DMS 273 (cell line): ENCODE data around the gene TTC36.
"Not testable (repeated sequence)": the region's sequence is repeated elsewhere in the genome, so short reads cannot be mapped to it uniquely, and the experiment has no call there.

ENCODE experiments used
- DNase-seq: peaks from one replicate; lab custom pipeline; 2025; ENCODE audit not compliant: unreplicated experiment; lab: John Stamatoyannopoulos, UW

Gene TTC36

DNA sequence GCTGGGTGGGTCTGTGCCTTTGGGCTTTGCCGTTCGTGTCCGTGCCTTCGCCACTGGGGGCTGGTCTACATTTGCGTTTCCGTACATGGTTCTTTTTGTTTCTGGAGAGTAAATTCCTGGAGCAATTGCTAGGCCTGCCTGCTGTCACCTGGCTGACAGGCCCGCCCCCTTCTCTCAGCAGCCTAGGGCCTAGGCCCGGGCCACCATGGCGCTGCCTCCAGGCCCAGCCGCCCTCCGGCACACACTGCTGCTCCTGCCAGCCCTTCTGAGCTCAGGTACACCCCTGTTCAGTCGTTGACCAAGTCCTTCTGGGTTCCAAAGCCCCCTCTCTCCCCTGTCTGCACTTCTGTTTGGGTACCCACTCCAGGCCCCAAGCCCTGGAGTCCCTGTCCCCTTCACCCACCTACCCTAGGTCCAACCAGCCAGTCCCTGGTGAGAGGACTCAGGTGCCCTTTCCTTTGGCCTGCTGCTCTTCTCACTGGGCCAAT lies 4.4 kb downstream of the TTC36 start:
- no peak for DNase-seq

DNA sequence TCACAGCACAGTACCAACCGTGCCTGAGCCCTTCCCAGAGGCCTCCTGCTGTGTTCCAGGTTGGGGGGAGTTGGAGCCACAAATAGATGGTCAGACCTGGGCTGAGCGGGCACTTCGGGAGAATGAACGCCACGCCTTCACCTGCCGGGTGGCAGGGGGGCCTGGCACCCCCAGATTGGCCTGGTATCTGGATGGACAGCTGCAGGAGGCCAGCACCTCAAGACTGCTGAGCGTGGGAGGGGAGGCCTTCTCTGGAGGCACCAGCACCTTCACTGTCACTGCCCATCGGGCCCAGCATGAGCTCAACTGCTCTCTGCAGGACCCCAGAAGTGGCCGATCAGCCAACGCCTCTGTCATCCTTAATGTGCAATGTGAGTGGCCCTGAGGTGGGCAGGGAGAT lies 4.8 kb downstream of the TTC36 start:
- DNase-seq: no peak

DNA sequence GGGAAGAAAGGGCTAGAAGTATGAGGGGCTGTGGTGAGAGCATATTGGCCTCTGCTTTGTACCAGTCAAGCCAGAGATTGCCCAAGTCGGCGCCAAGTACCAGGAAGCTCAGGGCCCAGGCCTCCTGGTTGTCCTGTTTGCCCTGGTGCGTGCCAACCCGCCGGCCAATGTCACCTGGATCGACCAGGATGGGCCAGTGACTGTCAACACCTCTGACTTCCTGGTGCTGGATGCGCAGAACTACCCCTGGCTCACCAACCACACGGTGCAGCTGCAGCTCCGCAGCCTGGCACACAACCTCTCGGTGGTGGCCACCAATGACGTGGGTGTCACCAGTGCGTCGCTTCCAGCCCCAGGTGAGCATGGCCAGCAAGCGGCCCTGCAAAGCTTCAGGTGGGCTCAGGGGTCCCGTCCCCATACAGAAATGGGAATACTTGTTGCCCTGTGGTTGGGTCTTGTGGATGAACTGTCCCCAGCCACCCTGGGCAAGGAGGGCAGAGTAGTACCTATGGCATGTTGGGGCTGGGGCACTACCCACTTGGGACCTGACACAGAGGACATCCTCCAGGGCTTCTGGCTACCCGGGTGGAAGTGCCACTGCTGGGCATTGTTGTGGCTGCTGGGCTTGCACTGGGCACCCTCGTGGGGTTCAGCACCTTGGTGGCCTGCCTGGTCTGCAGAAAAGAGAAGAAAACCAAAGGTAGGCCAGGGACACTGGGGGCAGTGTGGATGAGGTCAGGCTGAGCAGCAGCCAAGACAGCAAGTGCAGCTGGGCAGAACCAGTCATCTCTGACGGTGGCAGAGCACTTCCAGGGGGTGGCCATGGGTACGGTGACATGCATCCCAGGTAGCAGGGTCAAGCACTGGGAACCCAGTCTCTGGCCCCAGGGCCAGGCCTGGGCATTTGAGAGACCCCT lies 5.8 kb downstream of the TTC36 start:
- no peak for DNase-seq

DNA sequence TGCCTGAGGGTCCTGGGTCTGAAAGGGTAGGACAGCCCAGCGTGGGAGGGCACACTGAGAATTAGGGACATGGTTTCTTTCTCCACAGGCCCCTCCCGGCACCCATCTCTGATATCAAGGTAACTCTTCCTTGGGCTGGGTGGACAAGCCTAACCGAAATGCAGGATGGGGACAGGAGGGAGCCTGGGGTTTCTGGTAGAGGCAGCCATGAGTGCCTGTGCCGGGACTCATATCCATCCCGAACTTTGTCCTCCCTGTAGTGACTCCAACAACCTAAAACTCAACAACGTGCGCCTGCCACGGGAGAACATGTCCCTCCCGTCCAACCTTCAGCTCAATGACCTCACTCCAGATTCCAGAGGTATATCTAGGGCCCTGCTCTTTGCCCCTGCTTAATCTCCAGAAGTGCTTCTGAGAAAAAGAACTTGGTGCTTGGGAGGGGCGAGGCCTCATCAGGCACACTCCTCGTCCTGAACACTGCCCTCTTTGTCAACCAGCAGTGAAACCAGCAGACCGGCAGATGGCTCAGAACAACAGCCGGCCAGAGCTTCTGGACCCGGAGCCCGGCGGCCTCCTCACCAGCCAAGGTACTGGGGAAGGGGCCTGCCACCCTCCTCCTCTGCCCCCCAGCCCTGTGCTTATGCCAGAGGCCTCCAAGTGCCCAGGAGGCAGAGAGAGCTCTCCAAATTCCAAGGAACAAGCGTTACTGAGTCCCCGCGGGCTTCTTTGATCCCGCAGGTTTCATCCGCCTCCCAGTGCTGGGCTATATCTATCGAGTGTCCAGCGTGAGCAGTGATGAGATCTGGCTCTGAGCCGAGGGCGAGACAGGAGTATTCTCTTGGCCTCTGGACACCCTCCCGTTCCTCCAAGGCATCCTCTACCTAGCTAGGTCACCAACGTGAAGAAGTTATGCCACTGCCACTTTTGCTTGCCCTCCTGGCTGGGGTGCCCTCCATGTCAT lies 6.8 kb downstream of the TTC36 start:
- DNase-seq: peak; percentile 39

DNA sequence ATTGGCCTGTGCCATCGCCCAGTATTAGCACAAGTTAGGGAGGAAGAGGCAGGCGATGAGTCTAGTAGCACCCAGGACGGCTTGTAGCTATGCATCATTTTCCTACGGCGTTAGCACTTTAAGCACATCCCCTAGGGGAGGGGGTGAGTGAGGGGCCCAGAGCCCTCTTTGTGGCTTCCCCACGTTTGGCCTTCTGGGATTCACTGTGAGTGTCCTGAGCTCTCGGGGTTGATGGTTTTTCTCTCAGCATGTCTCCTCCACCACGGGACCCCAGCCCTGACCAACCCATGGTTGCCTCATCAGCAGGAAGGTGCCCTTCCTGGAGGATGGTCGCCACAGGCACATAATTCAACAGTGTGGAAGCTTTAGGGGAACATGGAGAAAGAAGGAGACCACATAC lies 8.0 kb downstream of the TTC36 start:
- DNase-seq: no peak

DNA sequence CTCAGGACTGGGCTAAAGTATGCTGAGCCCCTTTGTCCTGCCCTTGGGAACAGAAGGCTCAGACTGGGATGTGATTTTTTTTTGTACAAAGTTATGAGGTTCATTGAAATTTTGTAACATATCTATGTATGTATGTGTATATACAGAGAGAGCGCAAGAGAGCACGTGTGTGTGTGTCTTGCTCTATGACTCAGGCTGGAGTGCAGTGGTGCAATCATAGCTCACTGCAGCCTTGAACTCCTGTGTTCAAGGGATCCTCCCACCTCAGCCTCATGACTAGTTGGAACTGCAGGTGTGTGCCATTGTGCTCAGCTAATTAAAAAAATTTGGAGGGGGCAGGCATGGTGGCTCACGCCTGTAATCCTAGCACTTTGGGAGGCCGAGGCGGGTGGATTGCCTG lies 9.5 kb downstream of the TTC36 start:
- DNase-seq: no peak

DNA sequence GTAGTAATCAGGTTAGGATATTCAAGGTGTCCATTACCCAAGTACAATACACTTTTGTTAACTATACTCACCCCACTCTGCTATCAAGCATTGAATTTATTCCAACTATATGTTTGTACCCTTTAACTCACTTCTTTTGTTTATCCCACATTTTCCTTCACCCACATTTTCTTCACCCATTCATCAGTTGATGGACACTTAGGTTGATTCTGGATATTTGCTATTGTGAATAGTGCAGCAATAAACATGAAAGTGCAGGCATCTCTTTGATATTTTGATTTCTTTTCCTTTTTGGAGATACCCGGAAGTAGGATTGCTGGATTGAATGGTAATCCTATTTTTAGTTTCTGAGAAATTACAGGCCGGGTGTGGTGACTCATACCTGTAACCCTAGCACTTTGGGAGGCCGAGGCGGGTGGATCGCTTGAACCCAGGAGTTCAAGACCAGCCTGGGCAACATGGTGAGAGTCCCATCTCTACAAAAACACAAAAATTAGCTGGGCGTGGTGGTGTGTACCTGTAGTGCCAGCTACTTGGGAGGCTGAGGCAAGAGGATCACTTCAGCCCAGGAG lies 10.2 kb downstream of the TTC36 start:
- no peak for DNase-seq

DNA sequence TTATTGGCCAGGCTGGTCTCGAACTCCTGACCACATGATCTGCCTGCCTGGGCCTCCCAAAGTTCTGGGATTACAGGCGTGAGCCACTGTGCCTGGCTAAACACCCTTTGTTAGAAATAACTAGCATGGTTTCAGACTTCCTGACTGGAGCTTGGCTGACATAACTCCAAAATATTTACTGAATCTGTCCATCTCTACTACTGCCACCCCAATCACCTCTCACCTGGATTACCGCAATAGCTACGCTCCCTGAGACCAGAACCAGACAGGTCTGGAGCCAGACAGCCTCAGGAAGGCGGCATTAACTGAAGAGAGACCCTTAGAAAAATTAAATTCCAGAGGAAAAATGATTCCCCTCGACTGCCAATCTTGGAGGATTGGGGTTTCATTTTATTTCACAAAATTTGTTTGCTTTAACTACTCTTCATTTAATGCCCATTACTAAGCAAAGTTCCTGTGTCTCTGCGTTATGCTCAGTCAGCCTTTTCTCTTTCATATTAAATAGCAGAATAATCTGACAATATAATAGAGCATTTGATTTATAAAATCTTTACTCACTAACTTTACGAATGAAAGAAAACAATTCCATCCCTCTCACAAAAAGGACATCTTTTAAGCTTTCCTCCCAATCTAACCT lies 16.9 kb downstream of the TTC36 start:
- DNase-seq: no peak

DNA sequence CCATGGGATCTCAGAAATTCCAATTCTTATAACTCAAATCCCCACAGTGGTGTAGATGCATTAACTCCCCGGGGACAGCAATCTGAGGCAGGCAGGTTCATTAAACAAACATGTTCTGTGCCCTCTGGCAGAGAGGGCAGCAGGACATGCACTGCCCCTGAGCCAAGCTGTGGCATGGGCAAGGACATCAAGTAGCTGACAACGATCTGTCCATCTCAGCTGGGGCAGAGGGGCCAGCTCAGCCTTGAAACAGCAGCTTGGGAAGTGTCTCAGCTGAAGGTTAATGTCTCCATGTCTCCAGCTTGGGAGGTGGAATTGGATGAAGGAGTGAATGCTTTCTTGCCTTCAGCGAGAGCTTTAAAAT lies 17.4 kb downstream of the TTC36 start:
- no peak for DNase-seq

DNA sequence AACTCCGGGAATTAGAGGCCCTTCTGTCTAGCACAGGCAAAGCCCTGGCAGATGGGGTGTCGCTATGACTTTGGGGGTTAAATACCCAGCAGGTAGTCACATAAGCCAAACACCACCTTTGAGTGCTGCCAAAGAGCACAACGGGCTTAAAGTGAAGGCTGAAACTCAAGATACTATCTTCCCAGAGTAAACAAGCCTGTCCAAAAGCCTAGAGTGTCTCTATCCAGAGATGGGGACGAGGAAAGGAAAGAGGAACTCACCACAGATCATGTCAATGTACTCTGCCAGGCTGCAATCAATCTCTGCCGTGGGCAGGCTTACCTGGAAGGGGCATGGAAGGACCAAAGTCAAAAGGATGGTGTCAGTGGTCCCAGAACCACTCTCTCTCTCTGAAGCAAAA lies 18.3 kb downstream of the TTC36 start:
- no peak for DNase-seq

DNA sequence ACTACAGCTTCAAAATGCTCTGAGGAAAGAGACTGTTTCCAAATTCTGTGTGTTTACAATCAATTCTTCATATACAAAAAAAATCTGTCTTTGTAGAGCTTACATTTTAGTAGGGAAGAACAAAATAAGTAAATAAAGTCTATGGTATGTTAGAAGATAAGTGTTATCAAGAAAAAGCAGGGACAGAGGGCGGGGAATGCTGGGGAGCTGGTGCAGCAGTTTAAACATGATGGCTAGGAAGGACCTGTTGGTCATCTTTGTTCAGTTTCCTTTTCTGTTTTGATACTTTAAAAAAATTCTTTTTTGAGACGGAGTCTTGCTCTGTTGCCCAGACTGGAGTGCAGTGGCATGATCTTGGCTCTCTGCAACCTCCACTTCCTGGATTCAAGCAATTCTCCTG lies 19.9 kb downstream of the TTC36 start:
- DNase-seq: no peak

DNA sequence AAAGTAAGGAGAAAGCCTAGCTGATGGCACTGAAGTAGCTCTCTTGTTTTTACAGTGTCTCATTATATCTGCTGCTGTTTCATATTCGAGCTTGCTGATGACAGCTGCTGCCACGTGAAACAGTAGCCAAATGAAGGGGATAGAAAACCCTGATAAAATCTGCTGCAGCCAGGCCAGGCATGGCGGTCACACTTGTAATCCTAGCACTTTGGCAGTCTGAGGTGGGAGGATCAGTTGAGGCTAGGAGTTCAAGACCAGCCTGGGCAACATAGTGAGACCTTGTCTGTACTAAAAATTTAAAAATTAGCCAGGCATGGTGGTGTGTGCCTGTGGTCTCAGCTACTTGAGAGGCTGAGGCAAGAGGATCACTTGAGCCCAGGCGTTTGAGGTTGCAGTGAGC lies 25.1 kb downstream of the TTC36 start:
- no peak for DNase-seq

DNA sequence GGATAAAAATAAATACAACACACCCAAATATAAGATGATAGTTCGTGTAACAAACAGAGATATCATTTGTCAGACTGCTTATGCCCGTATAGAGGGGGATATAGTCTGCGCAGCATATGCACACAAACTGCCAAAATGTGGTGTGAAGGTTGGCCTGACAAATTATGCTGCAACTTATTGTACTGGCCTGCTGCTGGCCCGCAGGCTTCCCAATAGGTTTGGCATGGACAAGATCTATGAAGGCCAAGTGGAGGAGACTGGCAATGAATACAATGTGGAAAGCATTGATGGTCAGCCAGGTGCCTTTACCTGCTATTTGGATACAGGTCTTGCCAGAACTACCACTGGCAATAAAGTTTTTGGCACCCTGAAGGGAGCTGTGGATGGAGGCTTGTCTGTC lies 33.5 kb downstream of the TTC36 start:
- no peak for DNase-seq

DNA sequence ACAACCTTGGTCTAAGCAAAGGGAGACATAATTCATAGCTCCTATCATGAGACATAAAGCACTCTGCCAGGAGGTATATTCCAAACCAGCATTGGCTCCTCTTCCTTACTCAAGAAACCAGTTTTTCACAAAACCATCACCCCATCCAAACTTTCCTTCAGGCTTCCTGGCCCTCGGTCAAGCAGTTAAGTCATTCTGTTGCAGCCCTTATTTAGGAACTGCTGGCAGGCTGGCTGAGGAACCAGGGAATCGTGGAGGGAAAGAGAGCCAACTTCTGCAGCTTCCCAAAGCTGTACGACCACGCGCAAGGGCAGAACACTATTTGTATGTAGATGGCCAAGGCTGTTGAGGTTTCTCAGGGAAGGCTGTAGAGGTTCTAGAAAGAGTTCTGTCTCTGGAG lies 37.8 kb downstream of the TTC36 start:
- DNase-seq: peak; percentile 8

DNA sequence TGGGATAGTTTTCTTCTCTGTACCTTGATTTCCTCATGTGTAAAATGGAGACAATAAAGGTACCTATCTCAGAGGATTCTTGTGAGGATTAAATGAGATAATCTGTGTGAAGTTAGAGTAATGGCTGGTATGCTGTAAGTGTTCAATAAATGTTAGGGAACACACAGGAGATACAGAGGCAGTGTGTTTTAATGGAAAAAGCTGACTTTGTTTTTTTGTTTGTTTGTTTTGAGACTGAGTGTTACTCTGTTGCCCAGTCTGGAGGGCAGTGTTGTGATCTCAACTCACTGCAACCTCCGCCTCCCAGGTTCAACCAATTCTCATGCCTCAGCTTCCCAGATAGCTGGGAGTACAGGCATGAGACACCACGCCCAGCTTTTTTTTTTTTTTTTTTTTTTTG lies 42.4 kb downstream of the TTC36 start:
- no peak for DNase-seq

DNA sequence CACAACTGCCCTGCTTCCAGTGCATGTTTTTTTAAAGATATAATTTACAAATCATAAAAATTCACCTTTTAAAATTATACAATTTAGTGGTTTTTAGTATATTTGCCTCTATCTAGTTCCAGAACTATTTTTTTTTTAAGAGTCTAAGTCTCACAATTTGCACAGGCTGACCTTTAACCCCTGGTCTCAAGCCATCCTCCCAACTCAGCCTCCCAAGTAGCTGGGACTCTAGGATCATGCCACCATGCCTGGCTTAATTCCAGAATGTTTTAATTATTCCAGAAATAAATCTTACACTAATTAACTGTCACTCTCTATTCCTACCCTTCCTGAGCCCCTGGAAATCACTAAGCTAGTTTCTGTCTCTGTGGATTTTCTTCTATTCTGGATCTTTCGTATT lies 43.5 kb downstream of the TTC36 start:
- no peak for DNase-seq

DNA sequence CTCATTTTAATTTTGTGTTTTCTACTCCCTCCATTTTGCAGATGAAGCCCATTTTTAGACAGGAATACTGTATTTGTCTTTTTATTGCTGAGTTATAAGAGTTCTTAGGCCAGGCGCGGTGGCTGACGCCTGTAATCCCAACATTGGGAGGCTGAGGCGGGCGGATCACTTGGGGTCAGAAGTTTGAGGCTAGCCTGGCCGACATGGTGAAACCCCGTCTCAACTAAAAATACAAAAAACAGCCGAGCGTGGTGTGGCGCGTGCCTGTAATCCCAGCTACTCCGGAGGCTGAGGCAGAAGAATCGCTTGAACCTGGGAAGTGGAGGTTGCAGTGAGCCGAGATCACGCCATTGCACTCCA lies 44.4 kb downstream of the TTC36 start:
- not testable (repeated sequence) for DNase-seq

DNA sequence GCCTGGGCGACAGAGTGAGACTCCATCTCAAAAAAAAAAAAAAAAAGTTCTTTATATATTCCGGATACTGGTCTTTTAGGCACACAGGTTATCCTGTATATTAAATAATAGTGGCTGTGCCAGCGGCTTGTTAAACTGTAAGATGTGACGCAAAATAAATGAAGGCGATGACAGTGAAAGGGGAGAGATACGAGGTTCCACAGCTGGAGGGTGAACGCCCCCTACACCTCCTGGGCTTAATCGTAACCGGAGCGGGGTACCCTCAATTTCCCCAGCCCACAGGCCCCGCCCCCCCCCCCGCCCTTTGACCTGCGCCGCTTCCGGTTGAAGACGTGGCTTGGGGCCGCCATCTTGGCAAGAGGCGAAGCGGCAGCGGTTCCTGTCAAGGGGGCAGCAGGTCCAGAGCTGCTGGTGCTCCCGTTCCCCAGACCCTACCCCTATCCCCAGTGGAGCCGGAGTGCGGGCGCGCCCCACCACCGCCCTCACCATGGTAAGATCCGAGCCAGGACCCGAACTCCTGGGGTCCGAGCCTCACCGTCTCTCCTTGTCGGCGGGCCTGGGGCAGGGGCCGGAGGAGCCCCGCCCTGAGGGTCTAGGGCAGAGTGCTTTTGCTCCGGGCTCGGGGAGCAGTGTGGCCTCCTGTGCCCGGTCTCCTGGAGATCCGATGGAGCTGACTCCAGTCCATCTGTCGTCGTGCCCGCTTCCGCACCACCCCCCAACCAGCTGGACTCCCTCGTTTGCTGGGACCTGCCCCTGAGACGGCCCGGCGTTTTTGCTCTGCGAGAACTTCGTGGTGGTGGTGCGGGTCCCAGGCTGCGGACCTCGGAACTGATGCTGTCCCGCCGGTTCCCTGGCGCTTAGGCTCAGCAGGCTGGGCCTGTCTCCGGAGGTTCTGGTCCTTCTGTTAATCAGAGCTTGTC lies 45.0 kb downstream of the TTC36 start, which contains the start of gene ARCN1:
Gene ARCN1 (plus strand): TSS at position 349 of the 920 bp plus-strand sequence. CDS start 139 bp downstream, at position 488.
- DNase-seq: peak; percentile 86

DNA sequence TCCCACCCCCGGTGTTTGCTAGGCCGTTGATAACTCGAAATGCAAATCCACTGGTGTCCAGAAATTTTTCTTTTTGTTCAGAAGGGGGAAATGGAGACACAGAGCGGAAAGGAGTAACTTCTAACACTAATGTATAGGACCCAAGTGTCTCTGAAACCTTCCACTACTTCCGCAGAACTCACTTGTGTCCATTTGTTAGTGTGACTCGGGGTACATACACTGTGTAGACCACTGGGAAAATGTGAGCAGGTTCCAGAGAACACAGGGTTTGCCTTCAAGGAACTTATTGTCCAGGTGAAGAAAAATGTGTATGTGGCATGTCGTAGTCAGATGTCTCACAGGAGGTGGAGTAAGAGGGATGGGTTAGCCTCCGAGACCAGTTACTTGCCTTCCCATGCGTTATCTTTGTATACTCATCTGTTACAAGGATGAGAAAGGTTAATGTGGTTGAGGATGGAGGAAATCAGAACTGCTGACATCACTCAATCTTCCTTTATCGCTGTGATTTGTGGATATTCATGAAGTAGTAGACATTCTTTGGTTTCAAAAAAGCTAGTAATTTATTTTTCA lies 45.8 kb downstream of the TTC36 start:
- DNase-seq: peak; percentile 42

DNA sequence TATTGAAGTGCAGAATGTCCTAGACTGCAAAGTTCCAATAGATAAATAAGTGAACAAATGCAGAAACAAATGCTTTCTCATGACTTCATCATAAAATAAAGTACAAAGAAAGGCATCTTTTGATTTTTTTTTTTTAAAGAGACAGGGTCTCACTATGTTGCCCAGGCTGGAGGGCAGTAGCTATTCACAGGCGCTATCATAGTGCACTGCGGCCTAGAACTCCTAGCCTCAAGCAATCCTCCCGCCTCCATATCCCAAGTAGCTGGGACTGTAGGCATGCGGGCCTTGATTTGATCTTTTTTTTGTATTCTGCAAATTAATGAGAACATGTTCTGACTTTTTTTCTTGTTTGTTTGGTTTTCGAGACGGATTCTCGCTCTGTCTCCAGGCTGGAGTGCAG lies 47.4 kb downstream of the TTC36 start:
- no peak for DNase-seq
